GM12878 (cell line): ENCODE results near the gene MAFB. TPM values are rescaled to one million over a fixed set of nuclear protein-coding genes. Genes with fewer than 3 reads are reported as not detected.
"Not testable (repeated sequence)": the region's sequence is repeated elsewhere in the genome, so short reads cannot be mapped to it uniquely, and the experiment has no call there.

Experiments
- ATAC-seq: fragments of 200-7000 bp; cut with Tn5 transposase; 3 replicates; pipeline ENCODE4 v1.9.1; 2020; ENCODE audit warnings: mild to moderate bottlenecking, moderate library complexity
- BruUV-seq: library from RNA; stranded (reverse); fragments of 400-500 nt; replicated peaks from 2 replicates; lab custom pipeline; 2021; lab: Mats Ljungman, UMichigan
- CTCF ChIA-PET: fragments of 300-600 bp; sonication (Branson Sonifier 250); formaldehyde crosslinking; extraction: SDS; loops from one replicate; lab custom pipeline; 2021; ENCODE audit warnings: inconsistent platforms; lab: Yijun Ruan, JAX
- POLR2A ChIA-PET: fragments of 350-600 bp; formaldehyde crosslinking; extraction: SDS; loops from one replicate; lab custom pipeline; 2021; ENCODE audit warnings: inconsistent platforms; lab: Charles Lee
- RAD21 ChIA-PET: fragments of 300-600 bp; sonication (Branson Sonifier 250); formaldehyde crosslinking; loops from one replicate; lab custom pipeline; 2023; ENCODE audit warnings: antibody characterized with exemption; ENCODE audit not compliant: unreplicated experiment; lab: Charles Lee
- SMC1A ChIA-PET: fragments of 300-600 bp; sonication (Branson Sonifier 250); formaldehyde crosslinking; loops from one replicate; lab custom pipeline; 2023; ENCODE audit not compliant: unreplicated experiment, uncharacterized antibody; lab: Charles Lee
- DNase-seq: peaks from one replicate; pipeline ENCODE4 v3.0.0-alpha.2; 2011; ENCODE audit warnings: low read depth, low spot score
- FAIRE-seq: peaks from 3 replicates; lab custom pipeline; 2011; peaks lifted over from hg19 to GRCh38; lab: Jason Lieb, UNC
- H2AFZ ChIP-seq: 2 replicates; pipeline ENCODE4 v1.6.0; 2011; ENCODE audit warnings: low read depth, low read length, control low read depth; ENCODE audit not compliant: control insufficient read depth
- H3K27ac ChIP-seq: 2 replicates; pipeline ENCODE4 v1.5.1; 2011; ENCODE audit warnings: control low read depth; ENCODE audit not compliant: control insufficient read depth, insufficient read depth
- H3K27me3 ChIP-seq, 2 experiments: replicated peaks in 1 of 2; 2 replicates each; pipeline versions ENCODE4 v1.6.0 to v1.6.1; 2011; ENCODE audit warnings: low read length in 1 of 2; ENCODE audit not compliant: control insufficient read depth in 2 of 2, insufficient read depth in 2 of 2
- H3K36me3 ChIP-seq, 2 experiments: 2 replicates each; pipeline ENCODE4 v1.5.1; 2011; ENCODE audit warnings: low read length in 1 of 2; ENCODE audit not compliant: control insufficient read depth in 2 of 2, insufficient read depth in 2 of 2
- H3K4me1 ChIP-seq: 2 replicates; pipeline ENCODE4 v1.6.1; 2011; ENCODE audit warnings: mild to moderate bottlenecking, low read length, moderate library complexity, mixed read lengths; ENCODE audit not compliant: control insufficient read depth, insufficient read depth
- H3K4me2 ChIP-seq: 2 replicates; pipeline ENCODE4 v1.6.0; 2011; ENCODE audit warnings: control low read depth; ENCODE audit not compliant: control insufficient read depth, insufficient read depth
- H3K4me3 ChIP-seq: fragments of 200-600 bp; sonication (generic); 2 replicates; pipeline ENCODE4 v1.5.1; 2016
- H3K79me2 ChIP-seq: 2 replicates; pipeline ENCODE4 v1.6.0; 2011; ENCODE audit warnings: low read length; ENCODE audit not compliant: control insufficient read depth, insufficient read depth
- H3K9ac ChIP-seq: 2 replicates; pipeline ENCODE4 v1.8.0; 2011; ENCODE audit warnings: low read length, control low read depth, mixed read lengths; ENCODE audit not compliant: control insufficient read depth, insufficient read depth
- H3K9me3 ChIP-seq: replicated peaks from 3 replicates; pipeline ENCODE4 v1.5.1; 2011; ENCODE audit warnings: mild to moderate bottlenecking, low read length; ENCODE audit not compliant: control insufficient read depth, insufficient read depth
- H4K20me1 ChIP-seq: 2 replicates; pipeline ENCODE4 v1.6.0; 2011; ENCODE audit not compliant: control insufficient read depth, insufficient read depth
- WGBS: methylation state at CpG from one replicate; pipeline ENCODE4 v1.1.6; 2016; ENCODE audit warnings: low lambda C conversion rate; ENCODE audit not compliant: insufficient replicate concordance, insufficient coverage; ENCODE audit errors: missing lambda C conversion rate; 5-methylcytosine and 5-hydroxymethylcytosine counted together
- in situ Hi-C: fragments of 300-500 bp; cut with MboI; formaldehyde crosslinking; loops from 9 replicates; pipeline ENCODE4 v1.14.3; 2018; ENCODE audit warnings: mixed read lengths
- intact Hi-C: fragments of 100-400 bp; cut with micrococcal nuclease; formaldehyde crosslinking; loops from one replicate; pipeline ENCODE4 v1.14.2; 2022; ENCODE audit not compliant: unreplicated experiment
- polyA plus RNA-seq, 11 experiments: library from polyadenylated mRNA; depleted of rRNA in 4 of 11; unstranded in 6 of 11; stranded (reverse) in 5 of 11; fragments of >200 nt; fragmentation: Nextera tagmentation in 4 of 11; fragmentation: Illumina TruSeq in 1 of 11; extraction: Ambion mirVana in 4 of 11; extraction: Trizol in 1 of 11; gene quantifications; 1 replicate in 1 of 11; 2 replicates in 10 of 11; pipeline versions ENCODE4 v1.2.1 to v1.2.3, GENCODE V29; 2011 to 2016; ENCODE audit warnings: inconsistent platforms in 2 of 11, missing spikeins in 2 of 11, low read depth in 1 of 11
- total RNA-seq, 4 experiments: library from RNA; depleted of rRNA in 3 of 4; stranded (reverse); fragments of >200 nt in 3 of 4; fragmentation: Illumina TruSeq in 1 of 4; extraction: Trizol in 1 of 4; gene quantifications; 2 replicates each; pipeline versions ENCODE4 v1.2.1 to v1.2.3, GENCODE V29; 2013 to 2021
- TF ChIP-seq, protein P1 (sequence below): fragments of 450-650 bp; formaldehyde crosslinking; IDR thresholded peaks from 2 replicates; pipeline ENCODE4 v1.5.0; 2022; ENCODE audit warnings: mild to moderate bottlenecking, missing genetic modification characterization

The MAFB gene
- total and polyA plus RNA-seq, 10 of the 15 experiments (the other 5 are each of a cell fraction or from before 2014, with no cell fraction given): 0.01 to 0.08 (median 0.01) TPM; not detected in 7

- TF ChIP-seq, protein P1, sequence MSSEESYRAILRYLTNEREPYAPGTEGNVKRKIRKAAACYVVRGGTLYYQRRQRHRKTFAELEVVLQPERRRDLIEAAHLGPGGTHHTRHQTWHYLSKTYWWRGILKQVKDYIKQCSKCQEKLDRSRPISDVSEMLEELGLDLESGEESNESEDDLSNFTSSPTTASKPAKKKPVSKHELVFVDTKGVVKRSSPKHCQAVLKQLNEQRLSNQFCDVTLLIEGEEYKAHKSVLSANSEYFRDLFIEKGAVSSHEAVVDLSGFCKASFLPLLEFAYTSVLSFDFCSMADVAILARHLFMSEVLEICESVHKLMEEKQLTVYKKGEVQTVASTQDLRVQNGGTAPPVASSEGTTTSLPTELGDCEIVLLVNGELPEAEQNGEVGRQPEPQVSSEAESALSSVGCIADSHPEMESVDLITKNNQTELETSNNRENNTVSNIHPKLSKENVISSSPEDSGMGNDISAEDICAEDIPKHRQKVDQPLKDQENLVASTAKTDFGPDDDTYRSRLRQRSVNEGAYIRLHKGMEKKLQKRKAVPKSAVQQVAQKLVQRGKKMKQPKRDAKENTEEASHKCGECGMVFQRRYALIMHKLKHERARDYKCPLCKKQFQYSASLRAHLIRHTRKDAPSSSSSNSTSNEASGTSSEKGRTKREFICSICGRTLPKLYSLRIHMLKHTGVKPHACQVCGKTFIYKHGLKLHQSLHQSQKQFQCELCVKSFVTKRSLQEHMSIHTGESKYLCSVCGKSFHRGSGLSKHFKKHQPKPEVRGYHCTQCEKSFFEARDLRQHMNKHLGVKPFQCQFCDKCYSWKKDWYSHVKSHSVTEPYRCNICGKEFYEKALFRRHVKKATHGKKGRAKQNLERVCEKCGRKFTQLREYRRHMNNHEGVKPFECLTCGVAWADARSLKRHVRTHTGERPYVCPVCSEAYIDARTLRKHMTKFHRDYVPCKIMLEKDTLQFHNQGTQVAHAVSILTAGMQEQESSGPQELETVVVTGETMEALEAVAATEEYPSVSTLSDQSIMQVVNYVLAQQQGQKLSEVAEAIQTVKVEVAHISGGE: no peak
Observed at GRCh38 chr20:40689100-40689942, at the start of gene MAFB (continued).

DNA sequence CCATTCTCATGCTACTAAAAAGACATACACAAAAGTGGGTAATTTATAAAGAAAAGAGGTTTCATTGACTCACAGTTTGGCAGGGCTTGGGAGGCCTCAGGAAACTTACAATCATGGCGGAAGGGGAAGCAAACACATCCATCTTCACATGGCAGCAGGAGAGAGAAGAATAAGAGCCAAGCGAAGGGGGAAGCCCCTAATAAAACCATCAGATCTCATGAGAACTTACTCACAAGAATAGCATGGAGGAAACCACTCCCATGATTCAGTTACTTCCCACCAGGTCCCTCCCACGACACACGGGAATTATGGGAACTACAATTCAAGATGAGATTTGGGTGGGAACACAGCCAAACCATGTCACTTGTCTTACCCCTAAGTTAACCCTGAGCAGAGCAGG lies 47.4 kb upstream of the MAFB start:
- H2AFZ ChIP-seq, BruUV-seq, H3K9ac ChIP-seq, H3K4me1 ChIP-seq, H3K27me3 ChIP-seq, intact Hi-C loops, RAD21 ChIA-PET, H4K20me1 ChIP-seq, H3K36me3 ChIP-seq, H3K79me2 ChIP-seq, SMC1A ChIA-PET, FAIRE-seq, POLR2A ChIA-PET, H3K9me3 ChIP-seq, H3K27ac ChIP-seq, H3K4me3 ChIP-seq, ATAC-seq, H3K4me2 ChIP-seq, DNase-seq: not testable (repeated sequence)
- CTCF ChIA-PET: interaction anchor here (0.6 kb wide), 1 partner anchor 194 kb away, joined by 3 read pairs; no protein-coding TSS in a partner anchor
- WGBS: 22% methylated on average over 4 of the region's 4 CpGs
- in situ Hi-C loops: loop anchor here (25.0 kb wide), 1 partner anchor 351 kb away; no protein-coding TSS in a partner anchor
